ENCODE measurements around the gene TEX51.

The TEX51 gene

GRCh38 chr2:126949775-126950174 lies 51.1 kb downstream of the TEX51 start:
- in situ Hi-C loops (cut with HindIII; ENCODE audit: low sequenced_read_pairs): no loop called here

GRCh38 chr2:126950504-126950903 lies 51.8 kb downstream of the TEX51 start:
- in situ Hi-C loops (cut with HindIII; ENCODE audit: low sequenced_read_pairs): no loop called here
